Mesenchymal stem cell (in vitro differentiated cells and primary cell): ENCODE results near the gene TSPAN10.

Experiments used
- DNase-seq: peaks from one replicate; pipeline ENCODE4 v3.0.0-alpha.2; 2013
- H2AFZ ChIP-seq: one replicate; pipeline ENCODE4 v1.6.1; 2013; ENCODE audit warnings: low read depth, mild to moderate bottlenecking, control low read depth, inconsistent platforms, low read length, moderate library complexity
- H2AK5ac ChIP-seq: 2 replicates; pipeline ENCODE4 v1.6.1; 2013; ENCODE audit warnings: low read length, moderate library complexity, mild to moderate bottlenecking, inconsistent platforms; ENCODE audit not compliant: severe bottlenecking
- H2BK120ac ChIP-seq: one replicate; pipeline ENCODE4 v1.6.1; 2013; ENCODE audit warnings: low read depth, mild to moderate bottlenecking, inconsistent platforms, low read length, moderate library complexity
- H2BK12ac ChIP-seq, 2 experiments: one replicate each; pipeline ENCODE4 v1.6.1; 2013; ENCODE audit warnings: inconsistent platforms in 2 of 2, low read length in 2 of 2, mild to moderate bottlenecking in 2 of 2, moderate library complexity in 2 of 2, control low read depth in 1 of 2
- H2BK15ac ChIP-seq: one replicate; pipeline ENCODE4 v1.6.1; 2013; ENCODE audit warnings: mild to moderate bottlenecking, low read depth, inconsistent platforms; ENCODE audit not compliant: poor library complexity, severe bottlenecking
- H2BK5ac ChIP-seq: 2 replicates; pipeline ENCODE4 v1.6.1; 2013; ENCODE audit warnings: low read depth, mild to moderate bottlenecking, low read length, control low read depth, inconsistent platforms; ENCODE audit not compliant: poor library complexity, severe bottlenecking
- H3K14ac ChIP-seq, 2 experiments: one replicate each; pipeline ENCODE4 v1.6.1; 2013; ENCODE audit warnings: inconsistent platforms in 2 of 2, low read length in 2 of 2, control low read depth in 1 of 2, mild to moderate bottlenecking in 1 of 2, moderate library complexity in 1 of 2
- H3K18ac ChIP-seq, 2 experiments: one replicate each; pipeline ENCODE4 v1.6.1; 2013; ENCODE audit warnings: inconsistent platforms in 2 of 2, low read length in 2 of 2, control low read depth in 1 of 2, low read depth in 1 of 2, mild to moderate bottlenecking in 1 of 2
- H3K23ac ChIP-seq, 2 experiments: one replicate each; pipeline ENCODE4 v1.6.1; 2013; ENCODE audit warnings: inconsistent platforms in 2 of 2, low read length in 2 of 2, mild to moderate bottlenecking in 2 of 2, moderate library complexity in 2 of 2, control low read depth in 1 of 2
- H3K27ac ChIP-seq: 2 replicates; pipeline ENCODE4 v1.5.1; 2013; ENCODE audit warnings: mild to moderate bottlenecking, moderate library complexity, low read length, control low read depth, inconsistent platforms; ENCODE audit not compliant: poor library complexity, severe bottlenecking
- H3K27me3 ChIP-seq, 2 experiments: 2 replicates each; pipeline versions ENCODE4 v1.6.1 to v1.7.0; 2013; ENCODE audit warnings: low read length in 2 of 2, mild to moderate bottlenecking in 2 of 2, moderate library complexity in 2 of 2, control low read depth in 1 of 2, inconsistent platforms in 1 of 2; ENCODE audit not compliant: control insufficient read depth in 1 of 2, insufficient read depth in 1 of 2
- H3K36me3 ChIP-seq, 2 experiments: 2 replicates each; pipeline versions ENCODE4 v1.6.1 to v1.7.0; 2013; ENCODE audit warnings: low read length in 2 of 2, control low read depth in 1 of 2, inconsistent platforms in 1 of 2, low read depth in 1 of 2, mild to moderate bottlenecking in 1 of 2; ENCODE audit not compliant: insufficient read depth in 2 of 2, control insufficient read depth in 1 of 2
- H3K4ac ChIP-seq, 2 experiments: one replicate each; pipeline ENCODE4 v1.6.1; 2013; ENCODE audit warnings: inconsistent platforms in 2 of 2, low read length in 2 of 2, mild to moderate bottlenecking in 2 of 2, moderate library complexity in 2 of 2, control low read depth in 1 of 2, low read depth in 1 of 2
- H3K4me1 ChIP-seq: 2 replicates; pipeline ENCODE4 v1.6.1; 2013; ENCODE audit warnings: low read depth, low read length, control low read depth; ENCODE audit not compliant: control insufficient read depth, insufficient read depth
- H3K4me2 ChIP-seq: 2 replicates; pipeline ENCODE4 v1.6.1; 2013; ENCODE audit warnings: low read length, mild to moderate bottlenecking, inconsistent platforms; ENCODE audit not compliant: poor library complexity, severe bottlenecking
- H3K4me3 ChIP-seq, 2 experiments: 2 replicates each; pipeline versions ENCODE4 v1.5.1 to v1.7.0; 2013; ENCODE audit warnings: low read length in 2 of 2, mild to moderate bottlenecking in 2 of 2, control low read depth in 1 of 2, low read depth in 1 of 2; ENCODE audit not compliant: insufficient read depth in 1 of 2
- H3K79me1 ChIP-seq: replicated peaks from 2 replicates; pipeline ENCODE4 v1.6.1; 2013; ENCODE audit warnings: mild to moderate bottlenecking, control low read depth, low read length, inconsistent platforms; ENCODE audit not compliant: poor library complexity, severe bottlenecking
- H3K9ac ChIP-seq: 2 replicates; pipeline ENCODE4 v1.7.0; 2013; ENCODE audit warnings: mild to moderate bottlenecking, low read length, moderate library complexity
- H3K9me3 ChIP-seq: 2 replicates; pipeline ENCODE4 v1.7.0; 2013; ENCODE audit warnings: mild to moderate bottlenecking, low read length; ENCODE audit not compliant: control insufficient read depth
- H4K8ac ChIP-seq: one replicate; pipeline ENCODE4 v1.6.1; 2013; ENCODE audit warnings: inconsistent platforms, mild to moderate bottlenecking, low read length, moderate library complexity
- H4K91ac ChIP-seq: one replicate; pipeline ENCODE4 v1.6.1; 2013; ENCODE audit warnings: mild to moderate bottlenecking, low read length, inconsistent platforms
- WGBS: methylation state at CpG from one replicate; pipeline ENCODE4 v1.1.7; 2013; ENCODE audit warnings: mixed read lengths; 5-methylcytosine and 5-hydroxymethylcytosine counted together

Gene TSPAN10

DNA sequence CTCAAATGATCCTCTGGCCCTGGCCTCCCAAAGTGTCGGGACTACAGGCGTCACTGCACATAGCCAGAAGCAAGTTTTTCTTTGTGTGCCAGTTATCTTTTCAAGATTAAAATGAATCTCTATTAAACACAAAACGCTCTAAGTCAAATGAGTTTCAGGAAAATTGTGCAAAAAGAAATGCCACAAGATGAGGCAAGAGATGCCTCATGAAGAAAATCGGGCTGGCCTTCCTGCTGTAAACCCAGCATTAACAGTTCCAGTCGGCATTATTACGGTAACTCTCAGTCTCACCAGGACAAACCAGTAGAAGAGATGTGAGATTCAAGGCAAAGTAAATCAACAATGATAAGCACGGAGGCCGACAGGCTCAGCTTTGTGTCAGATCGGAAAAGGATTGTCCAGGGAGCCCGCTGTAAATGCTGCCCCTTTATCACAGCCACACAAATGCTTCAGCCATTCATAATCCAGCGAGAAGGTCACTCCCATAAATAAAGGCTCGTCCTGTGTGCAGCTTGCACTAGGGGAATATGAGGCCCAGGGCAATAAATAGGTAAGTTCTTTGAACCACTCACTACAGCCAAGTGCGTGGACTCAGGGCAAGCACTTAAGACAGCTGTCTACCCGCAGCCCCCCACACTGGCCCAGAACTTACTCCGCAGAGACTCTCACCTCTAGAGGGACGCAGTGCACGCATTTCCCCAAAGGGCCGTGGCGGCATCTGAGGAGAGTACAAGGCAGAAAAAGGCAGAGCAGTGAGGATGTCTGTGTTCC lies 27.3 kb upstream of the TSPAN10 start:
- H3K4me3 ChIP-seq, result no peak overlapping the region
- no peaks in the 10 kb centered on the region for H3K9me3 ChIP-seq
- no peak overlapping the region for H3K4ac ChIP-seq
- peaks cover 7% of the 10 kb centered on the region for H3K4me1 ChIP-seq
- no peak overlapping the region for H2BK5ac ChIP-seq
- H3K18ac ChIP-seq, result no peak overlapping the region
- no peak overlapping the region for H2AFZ ChIP-seq
- no peak overlapping the region for H4K8ac ChIP-seq
- no peak overlapping the region for H3K4me2 ChIP-seq
- H2BK120ac ChIP-seq, result no peak overlapping the region
- H3K27me3 ChIP-seq, result no peaks in the 10 kb centered on the region
- peaks cover 67 to 80% of the 10 kb centered on the region in 2 experiments for H3K36me3 ChIP-seq
- no peak overlapping the region for H3K9ac ChIP-seq
- no peak overlapping the region for H2AK5ac ChIP-seq
- WGBS, result 97% methylated on average over 17 of the region's 19 CpGs
- no peak overlapping the region for H2BK15ac ChIP-seq
- DNase-seq, result no peak
- H3K27ac ChIP-seq, result no peak overlapping the region
- no peak overlapping the region for H3K23ac ChIP-seq
- no peak overlapping the region for H4K91ac ChIP-seq
- no peak overlapping the region for H3K14ac ChIP-seq
- H2BK12ac ChIP-seq, result no peak overlapping the region
- peaks cover 24% of the 10 kb centered on the region for H3K79me1 ChIP-seq

DNA sequence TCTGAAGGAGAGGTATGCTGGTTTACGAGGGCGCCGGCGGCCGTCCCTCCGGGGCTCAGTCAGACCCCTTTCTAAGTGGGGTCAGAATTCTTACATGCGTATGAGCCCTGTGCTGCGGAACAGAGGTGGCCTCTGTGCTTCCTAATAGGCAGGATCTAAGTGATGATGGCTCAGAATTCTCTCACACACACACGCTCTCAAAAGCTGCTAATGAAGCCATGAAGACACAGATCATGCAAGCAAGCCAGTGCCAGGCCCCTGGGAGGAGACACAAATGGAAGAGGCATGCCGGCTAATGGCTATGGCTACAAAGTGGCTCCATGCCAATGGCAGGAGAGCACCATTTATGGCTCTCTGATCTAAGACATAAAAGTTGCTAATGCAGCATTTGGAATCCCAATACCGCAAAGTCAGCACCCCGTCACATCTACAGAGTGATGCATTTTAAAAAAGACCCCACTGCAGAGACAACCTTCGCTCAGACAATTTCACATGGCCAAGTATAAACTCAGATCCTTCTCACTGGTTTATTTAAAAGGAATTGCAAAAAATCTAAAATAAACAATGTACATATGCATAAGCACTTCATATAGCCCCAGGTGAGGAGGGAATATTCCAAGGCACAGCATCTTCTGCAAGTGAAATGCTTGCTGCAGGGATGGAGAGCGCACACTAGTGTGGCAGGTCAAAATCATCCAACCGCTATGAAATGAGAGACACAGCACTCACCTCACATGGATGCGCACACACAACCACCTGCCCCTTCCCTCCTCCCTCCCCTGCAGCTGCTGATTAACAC lies 24.6 kb upstream of the TSPAN10 start:
- no peak overlapping the region for H2BK12ac ChIP-seq
- no peak overlapping the region for H3K4me2 ChIP-seq
- no peak overlapping the region for H2BK5ac ChIP-seq
- no peak overlapping the region for H3K23ac ChIP-seq
- no peak overlapping the region for H3K9ac ChIP-seq
- H3K4ac ChIP-seq, result no peak overlapping the region
- H3K18ac ChIP-seq, result no peak overlapping the region
- no peak overlapping the region for H4K8ac ChIP-seq
- H2AFZ ChIP-seq, result no peak overlapping the region
- no peak overlapping the region for H2AK5ac ChIP-seq
- peaks cover 23% of the 10 kb centered on the region for H3K79me1 ChIP-seq
- no peak overlapping the region for H3K14ac ChIP-seq
- no peak overlapping the region for H2BK15ac ChIP-seq
- no peaks in the 10 kb centered on the region for H3K9me3 ChIP-seq
- H3K4me1 ChIP-seq, result peaks cover 7% of the 10 kb centered on the region
- WGBS, result 84% methylated on average over 16 of the region's 16 CpGs
- no peak overlapping the region for H2BK120ac ChIP-seq
- peaks cover 74 to 77% of the 10 kb centered on the region in 2 experiments for H3K36me3 ChIP-seq
- no peak overlapping the region for H3K4me3 ChIP-seq
- H3K27ac ChIP-seq, result no peak overlapping the region
- no peaks in the 10 kb centered on the region for H3K27me3 ChIP-seq
- H4K91ac ChIP-seq, result no peak overlapping the region
- DNase-seq, result no peak

DNA sequence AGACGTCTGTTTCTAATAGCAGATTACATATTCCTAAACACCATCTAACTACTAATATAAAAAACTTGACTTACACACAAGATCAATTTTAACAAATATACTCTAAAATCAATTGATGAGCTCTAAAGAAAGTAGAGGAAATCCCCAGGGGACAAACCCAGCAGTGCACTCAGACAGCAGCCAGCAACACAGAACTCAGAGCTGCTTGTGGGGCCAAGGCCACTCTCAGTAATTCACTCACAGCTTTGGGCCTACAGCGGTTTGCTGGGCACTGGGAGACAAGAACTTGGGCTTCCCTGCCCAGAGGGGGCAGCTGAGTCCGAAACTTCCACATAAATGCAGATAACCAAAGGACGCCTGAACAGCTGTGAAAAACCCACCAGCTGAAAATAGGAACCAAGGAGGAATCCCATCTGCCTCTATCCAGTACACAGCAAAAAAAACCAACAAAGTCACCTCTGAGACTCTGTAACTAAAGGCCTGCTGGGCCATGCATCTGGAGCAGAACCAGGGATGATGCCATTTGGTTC lies 21.5 kb upstream of the TSPAN10 start:
- H2BK15ac ChIP-seq, result peak overlapping the region; percentile 63
- H2BK5ac ChIP-seq, result no peak overlapping the region
- no peak overlapping the region for H3K4me3 ChIP-seq
- peaks cover 14% of the 10 kb centered on the region for H3K79me1 ChIP-seq
- no peaks in the 10 kb centered on the region for H3K4me1 ChIP-seq
- no peak overlapping the region for H3K14ac ChIP-seq
- no peak overlapping the region for H4K91ac ChIP-seq
- H2AFZ ChIP-seq, result no peak overlapping the region
- no peak overlapping the region for H3K23ac ChIP-seq
- H2AK5ac ChIP-seq, result no peak overlapping the region
- no peak for DNase-seq
- H3K9ac ChIP-seq, result no peak overlapping the region
- no peaks in the 10 kb centered on the region for H3K27me3 ChIP-seq
- no peaks in the 10 kb centered on the region for H3K9me3 ChIP-seq
- H3K27ac ChIP-seq, result no peak overlapping the region
- no peak overlapping the region for H2BK12ac ChIP-seq
- H3K18ac ChIP-seq, result no peak overlapping the region
- no peak overlapping the region for H3K4me2 ChIP-seq
- peaks cover 56 to 71% of the 10 kb centered on the region in 2 experiments for H3K36me3 ChIP-seq
- no peak overlapping the region for H4K8ac ChIP-seq
- 95% methylated on average over 4 of the region's 4 CpGs for WGBS
- H2BK120ac ChIP-seq, result no peak overlapping the region
- H3K4ac ChIP-seq, result no peak overlapping the region

DNA sequence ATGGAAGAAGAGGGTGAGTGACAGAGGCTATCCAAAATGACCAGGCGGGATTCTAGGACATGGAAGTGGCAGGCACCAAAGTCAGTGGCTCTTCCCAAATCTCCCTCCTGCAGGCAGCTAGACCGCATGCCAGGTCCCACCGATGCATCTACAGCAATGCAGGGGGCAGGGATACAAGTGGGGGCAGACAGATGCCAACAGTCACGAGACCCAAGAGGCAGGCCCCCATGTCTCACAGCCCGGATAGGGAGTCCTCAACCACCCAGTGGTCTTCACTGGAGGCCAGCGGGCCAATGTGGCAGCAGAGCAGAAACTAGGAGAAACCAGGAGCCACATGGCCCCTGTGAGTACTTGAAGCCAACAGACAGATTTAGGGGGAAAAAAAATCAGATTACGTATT lies 20.1 kb upstream of the TSPAN10 start:
- Histone ChIP-seq H3K4me3 (no peak overlapping the region), H2BK15ac (no peak overlapping the region)

More for the DNA sequence above, 20.1 kb upstream of the TSPAN10 start:
- Histone ChIP-seq H3K4me2 (no peak overlapping the region), H3K18ac (no peak overlapping the region), H3K9ac (no peak overlapping the region), H2BK12ac (no peak overlapping the region), H4K8ac (no peak overlapping the region), H3K36me3 (peaks cover 65 to 77% of the 10 kb centered on the region in 2 experiments), H2BK5ac (no peak overlapping the region), H4K91ac (peak overlapping the region; percentile 25), H3K9me3 (no peaks in the 10 kb centered on the region), H2AK5ac (no peak overlapping the region), H3K27me3 (no peaks in the 10 kb centered on the region), H3K79me1 (peaks cover 20% of the 10 kb centered on the region), H2AFZ (no peak overlapping the region), H3K4me1 (no peaks in the 10 kb centered on the region), H3K27ac (no peak overlapping the region), H3K4ac (no peak overlapping the region), H2BK120ac (no peak overlapping the region), H3K14ac (no peak overlapping the region), H3K23ac (no peak overlapping the region)
- no peak for DNase-seq
- 98% methylated on average over 7 of the region's 7 CpGs for WGBS
